ENCODE data around the gene COG7.

The COG7 gene

GRCh38 chr16:23373436-23374219, 79.4 kb downstream of the COG7 start (continued):
- TF ChIP-seq ZNF560 (tag by site-specific recombination; IDR thresholded peaks at IDR 0.05; ENCODE audit: borderline replicate concordance) (no peak), ZNF266 (tag by site-specific recombination; IDR thresholded peaks at IDR 0.05; ENCODE audit: low read depth) (no peak), ZNF184 (tag by site-specific recombination; IDR thresholded peaks at IDR 0.05) (no peak), ZNF239 (tag by site-specific recombination; IDR thresholded peaks at IDR 0.05) (no peak), ZNF837 (tag by site-specific recombination; IDR thresholded peaks at IDR 0.05) (no peak), ZNF785 (tag by site-specific recombination; IDR thresholded peaks at IDR 0.05) (no peak)

- Histone ChIP-seq H3K27ac (ENCODE audit: extremely low read depth, low read depth, low read length) (no peak overlapping the region), H3K4me3 (ENCODE audit: low read depth, low read length) (no peak overlapping the region), H3K4me1 (ENCODE audit: control insufficient read depth, insufficient read depth, low read length) (no peaks in the 10 kb centered on the region), H3K36me3 (ENCODE audit: control insufficient read depth in 2 of 2, insufficient read depth in 1 of 2, low read length in 2 of 2) (no peaks in the 10 kb centered on the region), H3K9me3 (ENCODE audit: control insufficient read depth, insufficient read depth, low read depth, low read length) (no peaks in the 10 kb centered on the region)
- TF ChIP-seq ZNF791 (tag by site-specific recombination; IDR thresholded peaks at IDR 0.05) (no peak), ZBTB44 (tag by site-specific recombination; IDR thresholded peaks at IDR 0.05) (no peak), KLF17 (tag by site-specific recombination; IDR thresholded peaks at IDR 0.05) (no peak), GLIS2 (tag by site-specific recombination; IDR thresholded peaks at IDR 0.05) (no peak), ZNF211 (tag by site-specific recombination; IDR thresholded peaks at IDR 0.05; ENCODE audit: low read depth) (no peak), ZNF610 (tag by site-specific recombination; IDR thresholded peaks at IDR 0.05; ENCODE audit: borderline replicate concordance) (no peak), ZIC2 (tag by site-specific recombination; IDR thresholded peaks at IDR 0.05) (no peak), ZBTB21 (tag by site-specific recombination; IDR thresholded peaks at IDR 0.05) (no peak), ZNF133 (tag by site-specific recombination; IDR thresholded peaks at IDR 0.05) (no peak), ZNF623 (tag by site-specific recombination; IDR thresholded peaks at IDR 0.05) (no peak), HIC1 (tag by site-specific recombination; IDR thresholded peaks at IDR 0.05) (no peak), ZBTB11 (tag by site-specific recombination; conservative IDR thresholded peaks at IDR 0.05; ENCODE audit: low read depth) (no peak), ZNF549 (tag by site-specific recombination; IDR thresholded peaks at IDR 0.05) (no peak), INSM2 (tag by site-specific recombination; IDR thresholded peaks at IDR 0.05) (no peak), ZNF768 (tag by site-specific recombination; IDR thresholded peaks at IDR 0.05) (no peak), PRDM6 (tag by site-specific recombination; IDR thresholded peaks at IDR 0.05) (no peak), ZNF776 (tag by site-specific recombination; IDR thresholded peaks at IDR 0.05; ENCODE audit: borderline replicate concordance) (no peak)
- ChIA-PET CTCF (interaction anchor here (0.6 kb wide), 1 partner anchor 995 kb away, joined by 4 read pairs; no protein-coding TSS in a partner anchor), POLR2A (no interaction called here)
These were observed 81.6 kb downstream of the COG7 start for GRCh38 chr16:23371368-23371767.
